ENCODE measurements around the gene NEGR1. TPM values are rescaled to one million over a fixed set of nuclear protein-coding genes. Genes with fewer than 3 reads are reported as not detected.
A peak's percentile ranks its signal among the peaks of the same experiment; 100 is the strongest.

Gene NEGR1
- total RNA-seq, result 1 to 10 TPM; 2.9 to 7.6 TPM
- polyA plus RNA-seq (ENCODE audit: insufficient read depth, low read depth, low replicate concordance), result 3.1 TPM
- long read RNA-seq, donor 1, partial matches to known transcripts, result 6 of 6 reads
- long read RNA-seq, donor 1, other reads (novel, unspliced or antisense), result 0 of 6 reads
- long read RNA-seq, donor 2, result 0 reads

GRCh38 chr1:72282271-72283021 lies at the start of gene NEGR1:
TSS of gene NEGR1 (minus strand) at chr1:72282539.
- H3K4me3 ChIP-seq, result peak within 1 kb of the TSS; percentile 70 to 79
- 1% methylated on average over 33 to 54 of the region's 54 CpGs for WGBS, 2 donors

GRCh38 chr1:72326494-72326893 lies 44.2 kb upstream of the NEGR1 start:
- intact Hi-C loops (cut with DNase I; ENCODE audit: low total_unique reads), result no loop called here
- Histone ChIP-seq H3K4me1 (no peaks in the 10 kb centered on the region), H3K4me3 (no peak overlapping the region), H3K9me3 (no peaks in the 10 kb centered on the region), H3K27me3 (no peaks in the 10 kb centered on the region), H3K27ac (no peak overlapping the region), H3K36me3 (ENCODE audit: low read depth, missing control alignments) (no peaks in the 10 kb centered on the region)
- DNase-seq, result no peak
- WGBS, 2 donors, result 63 to 69% methylated on average over 2 of the region's 2 CpGs
- no peak for TF ChIP-seq CTCF (IDR thresholded peaks at IDR 0.05)
- no peak for TF ChIP-seq POLR2A (IDR thresholded peaks at IDR 0.05)

More at GRCh38 chr1:72282271-72283021, at the start of gene NEGR1:
- no peaks in the 10 kb centered on the region for H3K36me3 ChIP-seq (ENCODE audit: low read depth, missing control alignments)
- no peak for TF ChIP-seq POLR2A (IDR thresholded peaks at IDR 0.05)
- no peak for TF ChIP-seq CTCF (IDR thresholded peaks at IDR 0.05)
- peak; percentile 90 for DNase-seq
- peaks cover 7% of the 10 kb centered on the region for H3K4me1 ChIP-seq
- no peaks in the 10 kb centered on the region for H3K9me3 ChIP-seq
- H3K27ac ChIP-seq, result peak within 1 kb of the TSS; percentile 83 to 92
- intact Hi-C loops (cut with DNase I; ENCODE audit: low total_unique reads), result no loop called here
- no peaks in the 10 kb centered on the region for H3K27me3 ChIP-seq

- Histone ChIP-seq H3K36me3 (ENCODE audit: low read depth, missing control alignments) (no peaks in the 10 kb centered on the region), H3K9me3 (no peaks in the 10 kb centered on the region), H3K27me3 (no peaks in the 10 kb centered on the region), H3K4me1 (no peaks in the 10 kb centered on the region), H3K27ac (no peak overlapping the region), H3K4me3 (no peak overlapping the region)
- no peak for DNase-seq
- WGBS, 2 donors, result 84 to 88% methylated on average over 1 of the region's 1 CpG
- intact Hi-C loops (cut with DNase I; ENCODE audit: low total_unique reads), result no loop called here
- TF ChIP-seq POLR2A (IDR thresholded peaks at IDR 0.05) (no peak), CTCF (IDR thresholded peaks at IDR 0.05) (no peak)
Observed at GRCh38 chr1:72324451-72324850, 42.1 kb upstream of the NEGR1 start.

GRCh38 chr1:72322910-72323309 lies 40.6 kb upstream of the NEGR1 start:
- TF ChIP-seq CTCF (IDR thresholded peaks at IDR 0.05), result no peak
- TF ChIP-seq POLR2A (IDR thresholded peaks at IDR 0.05), result no peak
- Histone ChIP-seq H3K4me1 (no peaks in the 10 kb centered on the region), H3K27ac (no peak overlapping the region), H3K36me3 (ENCODE audit: low read depth, missing control alignments) (no peaks in the 10 kb centered on the region), H3K9me3 (no peaks in the 10 kb centered on the region), H3K27me3 (no peaks in the 10 kb centered on the region), H3K4me3 (no peak overlapping the region)
- WGBS, 2 donors, result 81 to 90% methylated on average over 2 to 3 of the region's 3 CpGs
- no peak for DNase-seq
- intact Hi-C loops (cut with DNase I; ENCODE audit: low total_unique reads), result no loop called here

All from testis (tissue), 5 donors.